Breast epithelium (tissue), 4 donors: Measurements from ENCODE around the gene FTCD. TPM values are rescaled to one million over a fixed set of nuclear protein-coding genes. Genes with fewer than 3 reads are reported as not detected.

Experiments
- DNase-seq, 2 donors: peaks; one replicate each; pipeline ENCODE4 v3.0.0-alpha.2; 2019; ENCODE audit warnings: low spot score in 2 of 2
- H3K27ac ChIP-seq, 2 donors: fragments of 200-600 bp; sonication (generic) in 1 of 2; one replicate each; pipeline ENCODE4 v1.5.1; 2016 to 2019; ENCODE audit warnings: mild to moderate bottlenecking in 1 of 2
- H3K27me3 ChIP-seq, 2 donors: fragments of 200-600 bp; sonication (generic) in 1 of 2; one replicate each; pipeline versions ENCODE4 v1.5.1 to v1.6.0; 2017 to 2019; ENCODE audit warnings: control low read depth in 1 of 2, mild to moderate bottlenecking in 1 of 2
- H3K36me3 ChIP-seq: fragments of 200-600 bp; one replicate; pipeline ENCODE4 v1.5.1; 2019
- H3K4me1 ChIP-seq, 2 donors: fragments of 200-600 bp; sonication (generic); one replicate each; pipeline ENCODE4 v1.5.1; 2016 to 2019; ENCODE audit warnings: control low read depth in 1 of 2
- H3K4me3 ChIP-seq, 3 donors: fragments of 200-600 bp; sonication (generic); 1 replicate in 2 of 3; 2 replicates in 1 of 3; pipeline ENCODE4 v1.5.1; 2016 to 2019; ENCODE audit warnings: mild to moderate bottlenecking in 3 of 3, moderate library complexity in 2 of 3
- H3K9me3 ChIP-seq, 2 donors: fragments of 200-600 bp; sonication (generic) in 1 of 2; one replicate each; pipeline ENCODE4 v1.5.1; 2016 to 2019; ENCODE audit warnings: control low read depth in 1 of 2
- POLR2A ChIP-seq: fragments of 450-650 bp; IDR thresholded peaks from one replicate; pipeline ENCODE4 v1.6.1; 2016; ENCODE audit warnings: antibody characterized with exemption, mild to moderate bottlenecking, moderate library complexity
- POLR2AphosphoS5 ChIP-seq, 3 donors: sonication (generic); formaldehyde crosslinking; IDR thresholded peaks; one replicate each; pipeline ENCODE4 v1.6.1; 2017; ENCODE audit warnings: antibody characterized with exemption in 3 of 3
- intact Hi-C: fragments of 100-400 bp; cut with DNase I; formaldehyde crosslinking; loops from one replicate; pipeline ENCODE4 v1.15.1; 2023; ENCODE audit warnings: low total_unique reads
- total RNA-seq, 3 donors: library from RNA; depleted of rRNA; stranded (reverse); fragments of >200 nt; gene quantifications; one replicate each; pipeline ENCODE4 v1.1.0, GENCODE V29; 2016
- TF ChIP-seq, protein P1 (sequence below), 3 donors: fragments of 450-650 bp; IDR thresholded peaks; one replicate each; pipeline ENCODE4 v1.5.1; 2016 to 2017; ENCODE audit warnings: antibody characterized with exemption in 3 of 3, mild to moderate bottlenecking in 3 of 3, moderate library complexity in 3 of 3

Gene FTCD
- total RNA-seq, 3 donors from 2014 or later = 0.59 TPM; not detected in 2

DNA sequence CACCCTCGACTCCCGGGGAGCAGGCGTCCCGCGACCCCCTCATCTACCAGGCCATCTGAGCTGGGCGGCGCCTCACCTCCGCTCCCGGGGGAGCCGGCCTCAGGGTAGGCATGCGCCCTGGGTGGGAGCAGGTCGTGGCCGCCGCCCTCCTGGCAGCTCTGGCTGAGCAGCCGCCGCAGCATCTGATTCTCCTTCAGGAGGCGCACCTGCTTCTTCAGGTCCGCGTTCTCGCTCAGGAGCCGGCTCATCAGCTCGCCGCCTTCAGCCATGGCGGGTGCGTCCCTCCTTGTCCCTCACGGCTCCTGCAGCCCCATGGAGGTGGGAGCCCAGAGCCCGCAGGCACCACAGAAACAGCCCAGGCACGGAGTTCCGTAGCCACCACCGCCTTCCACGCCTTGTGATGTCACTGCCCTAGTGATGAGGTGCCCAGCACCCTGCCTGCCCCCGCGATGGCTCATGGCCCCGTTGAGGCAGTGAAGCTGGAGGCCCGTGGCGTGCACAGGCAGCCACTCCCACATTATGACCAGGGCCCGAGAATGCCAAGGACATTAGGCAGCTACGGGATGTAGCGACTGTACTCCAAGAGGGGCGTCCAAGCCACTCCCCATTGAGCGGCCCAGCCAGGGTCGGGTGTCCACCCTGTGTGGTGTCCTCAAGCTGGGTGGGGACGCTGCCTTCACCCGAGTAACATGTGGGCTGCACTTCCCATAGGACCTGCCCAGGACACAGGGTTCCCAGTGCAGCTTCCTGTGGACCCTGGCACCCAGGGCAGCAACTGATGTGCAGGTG, 27.4 kb upstream of the FTCD start:
- peaks cover 0 to 1% of the 10 kb centered on the region in 2 donors for H3K4me1 ChIP-seq
- H3K36me3 ChIP-seq = no peaks in the 10 kb centered on the region
- H3K9me3 ChIP-seq = no peaks in the 10 kb centered on the region
- no peaks in the 10 kb centered on the region for H3K27me3 ChIP-seq
- H3K4me3 ChIP-seq = no peak overlapping the region
- DNase-seq = peak in 1 of 2 donors; percentile 24
- intact Hi-C loops = no loop called here
- TF ChIP-seq, protein P1, sequence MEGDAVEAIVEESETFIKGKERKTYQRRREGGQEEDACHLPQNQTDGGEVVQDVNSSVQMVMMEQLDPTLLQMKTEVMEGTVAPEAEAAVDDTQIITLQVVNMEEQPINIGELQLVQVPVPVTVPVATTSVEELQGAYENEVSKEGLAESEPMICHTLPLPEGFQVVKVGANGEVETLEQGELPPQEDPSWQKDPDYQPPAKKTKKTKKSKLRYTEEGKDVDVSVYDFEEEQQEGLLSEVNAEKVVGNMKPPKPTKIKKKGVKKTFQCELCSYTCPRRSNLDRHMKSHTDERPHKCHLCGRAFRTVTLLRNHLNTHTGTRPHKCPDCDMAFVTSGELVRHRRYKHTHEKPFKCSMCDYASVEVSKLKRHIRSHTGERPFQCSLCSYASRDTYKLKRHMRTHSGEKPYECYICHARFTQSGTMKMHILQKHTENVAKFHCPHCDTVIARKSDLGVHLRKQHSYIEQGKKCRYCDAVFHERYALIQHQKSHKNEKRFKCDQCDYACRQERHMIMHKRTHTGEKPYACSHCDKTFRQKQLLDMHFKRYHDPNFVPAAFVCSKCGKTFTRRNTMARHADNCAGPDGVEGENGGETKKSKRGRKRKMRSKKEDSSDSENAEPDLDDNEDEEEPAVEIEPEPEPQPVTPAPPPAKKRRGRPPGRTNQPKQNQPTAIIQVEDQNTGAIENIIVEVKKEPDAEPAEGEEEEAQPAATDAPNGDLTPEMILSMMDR (IDR thresholded peaks at IDR 0.05) = no peak
- TF ChIP-seq POLR2AphosphoS5 (IDR thresholded peaks at IDR 0.05) (no peak), POLR2A (no peak)
- no peak overlapping the region for H3K27ac ChIP-seq

DNA sequence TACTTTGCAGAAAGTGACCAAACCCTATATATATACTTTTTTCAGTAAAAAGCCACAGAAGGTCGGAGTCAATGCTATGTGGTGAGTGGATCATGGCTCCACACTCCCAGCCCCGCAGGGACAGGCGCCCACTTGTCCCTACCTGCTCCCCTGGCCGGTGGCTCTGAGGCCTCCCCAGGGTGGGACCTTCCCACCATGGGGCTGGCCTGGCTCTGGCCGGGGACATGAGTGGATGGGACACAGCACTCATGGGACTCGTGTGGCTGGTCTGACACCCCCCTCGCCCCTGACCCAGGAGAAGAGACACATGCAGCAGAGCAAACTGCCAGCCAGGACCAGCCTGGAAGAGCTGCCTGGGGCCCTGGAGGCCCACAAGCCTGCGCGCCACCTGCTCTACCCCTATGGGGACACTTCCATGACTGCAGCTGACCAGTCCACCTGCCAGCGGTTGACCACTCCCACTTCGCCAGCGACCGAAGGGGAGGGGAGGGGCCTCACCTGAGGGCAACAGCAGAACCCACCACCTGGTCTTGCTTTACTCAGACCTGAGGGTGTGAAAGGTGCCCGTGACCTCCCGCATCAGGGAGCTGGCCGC, 26.7 kb upstream of the FTCD start:
- TF ChIP-seq, protein P1 (IDR thresholded peaks at IDR 0.05) = no peak
- TF ChIP-seq POLR2A = no peak
- no peak for TF ChIP-seq POLR2AphosphoS5 (IDR thresholded peaks at IDR 0.05)
- no peak overlapping the region for H3K4me3 ChIP-seq
- H3K27me3 ChIP-seq = no peaks in the 10 kb centered on the region
- no peaks in the 10 kb centered on the region for H3K36me3 ChIP-seq
- intact Hi-C loops = no loop called here
- peak in 1 of 2 donors; percentile 17 for DNase-seq
- no peaks in the 10 kb centered on the region for H3K4me1 ChIP-seq
- no peaks in the 10 kb centered on the region for H3K9me3 ChIP-seq
- no peak overlapping the region for H3K27ac ChIP-seq

DNA sequence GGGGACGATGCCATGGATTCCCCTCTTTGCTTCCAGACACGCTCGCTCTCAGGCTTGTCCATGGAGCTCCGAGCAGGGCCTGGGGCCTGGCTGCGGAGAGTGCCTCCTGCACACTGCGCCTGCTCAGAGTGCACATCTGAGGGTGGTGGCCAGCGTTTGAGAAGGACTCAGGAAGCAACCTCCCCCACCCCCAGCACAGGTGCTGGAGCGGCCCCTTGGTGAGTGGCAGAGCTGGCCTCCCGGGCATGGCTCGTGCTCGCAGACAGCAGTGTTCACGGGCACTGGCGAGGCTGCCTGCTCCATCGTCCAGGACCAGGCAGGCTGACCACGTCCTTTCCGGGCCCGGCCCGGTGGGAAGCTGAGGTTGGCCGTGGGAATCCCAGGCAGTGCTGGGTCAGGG, 26.1 kb upstream of the FTCD start:
- Histone ChIP-seq H3K4me3 (no peak overlapping the region), H3K9me3 (peaks cover 0 to 5% of the 10 kb centered on the region in 2 donors), H3K27ac (no peak overlapping the region), H3K27me3 (no peaks in the 10 kb centered on the region), H3K4me1 (no peaks in the 10 kb centered on the region), H3K36me3 (no peaks in the 10 kb centered on the region)
- TF ChIP-seq, protein P1 (IDR thresholded peaks at IDR 0.05) = no peak
- TF ChIP-seq POLR2AphosphoS5 (IDR thresholded peaks at IDR 0.05) (no peak), POLR2A (no peak)
- intact Hi-C loops = no loop called here
- peak in 1 of 2 donors; percentile 16 for DNase-seq

DNA sequence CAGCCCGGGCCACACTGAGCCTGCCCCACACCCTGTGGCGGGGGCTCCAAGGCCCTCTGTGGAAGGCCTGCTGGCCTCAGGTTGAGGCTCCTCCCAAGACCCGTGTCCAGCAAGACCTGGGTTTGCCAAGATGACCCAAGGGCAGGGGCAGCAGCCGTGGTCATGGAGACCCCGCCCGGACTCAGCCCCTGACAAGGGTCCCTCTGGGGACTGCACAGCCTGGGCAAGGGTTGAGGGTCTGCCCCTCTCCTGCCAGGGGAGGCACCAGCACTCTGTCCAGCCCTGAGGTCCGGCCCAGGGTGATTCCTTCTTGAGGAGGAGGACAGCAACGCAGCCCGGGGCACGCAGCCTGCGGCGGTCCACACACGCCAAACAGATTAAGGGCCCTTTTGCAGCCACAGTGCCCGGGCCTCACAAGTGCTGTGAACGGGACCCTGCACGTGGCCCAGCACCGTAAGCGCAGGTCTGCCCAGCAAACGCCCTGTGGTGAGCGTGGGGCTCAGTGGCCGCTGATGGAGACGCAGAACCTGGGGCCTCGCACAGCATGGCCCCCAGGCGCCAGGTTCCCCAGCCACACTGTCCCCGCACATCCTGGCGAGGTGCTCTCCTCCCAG, 25.5 kb upstream of the FTCD start:
- no peaks in the 10 kb centered on the region for H3K4me1 ChIP-seq
- H3K4me3 ChIP-seq = no peak overlapping the region
- peak; percentile 15 to 48 for DNase-seq
- H3K9me3 ChIP-seq = peaks cover 0 to 5% of the 10 kb centered on the region in 2 donors
- intact Hi-C loops = no loop called here
- H3K27ac ChIP-seq = no peak overlapping the region
- TF ChIP-seq POLR2AphosphoS5 (IDR thresholded peaks at IDR 0.05) = no peak
- TF ChIP-seq POLR2A = no peak
- TF ChIP-seq, protein P1 (IDR thresholded peaks at IDR 0.05) = no peak
- H3K27me3 ChIP-seq = no peaks in the 10 kb centered on the region
- H3K36me3 ChIP-seq = no peaks in the 10 kb centered on the region
